Liver (tissue), 9 donors: ENCODE measurements around the gene ACSL6. TPM values are rescaled to one million over a fixed set of nuclear protein-coding genes. Genes with fewer than 3 reads are reported as not detected.

Experiments used
- DNase-seq: peaks from one replicate; pipeline ENCODE4 v3.0.0-alpha.2; 2017; ENCODE audit warnings: low spot score
- H3K27ac ChIP-seq, 2 donors: one replicate each; pipeline ENCODE4 v1.7.0; 2013; ENCODE audit warnings: inconsistent platforms in 2 of 2, low read length in 2 of 2, control low read depth in 1 of 2, low read depth in 1 of 2, mild to moderate bottlenecking in 1 of 2
- H3K27me3 ChIP-seq, 4 donors: one replicate each; pipeline versions ENCODE4 v1.6.1 to v1.7.0; 2013; ENCODE audit warnings: low read length in 3 of 4, inconsistent platforms in 1 of 4, mild to moderate bottlenecking in 1 of 4, moderate library complexity in 1 of 4; ENCODE audit not compliant: control insufficient read depth in 4 of 4, insufficient read depth in 4 of 4
- H3K36me3 ChIP-seq, 4 donors: one replicate each; pipeline versions ENCODE4 v1.6.1 to v1.7.0; 2013; ENCODE audit warnings: low read length in 3 of 4, mild to moderate bottlenecking in 3 of 4, low read depth in 1 of 4, moderate library complexity in 1 of 4; ENCODE audit not compliant: control insufficient read depth in 4 of 4, insufficient read depth in 3 of 4
- H3K4me1 ChIP-seq, 4 donors: one replicate each; pipeline versions ENCODE4 v1.6.1 to v1.7.0; 2013; ENCODE audit warnings: low read length in 3 of 4, mild to moderate bottlenecking in 3 of 4, moderate library complexity in 1 of 4; ENCODE audit not compliant: control insufficient read depth in 4 of 4, insufficient read depth in 4 of 4
- H3K4me3 ChIP-seq, 3 donors: one replicate each; pipeline versions ENCODE4 v1.6.1 to v1.7.0; 2013; ENCODE audit warnings: low read length in 3 of 3, control low read depth in 1 of 3, low read depth in 1 of 3, mild to moderate bottlenecking in 1 of 3
- H3K9ac ChIP-seq, 2 donors: one replicate each; pipeline ENCODE4 v1.7.0; 2013; ENCODE audit warnings: low read length in 2 of 2, mild to moderate bottlenecking in 2 of 2, moderate library complexity in 2 of 2, control low read depth in 1 of 2, low read depth in 1 of 2
- H3K9me3 ChIP-seq, 4 donors: one replicate each; pipeline versions ENCODE4 v1.6.1 to v1.7.0; 2013; ENCODE audit warnings: low read length in 3 of 4; ENCODE audit not compliant: control insufficient read depth in 4 of 4
- EGR1 ChIP-seq, 2 donors: IDR thresholded peaks; 2 replicates each; pipeline ENCODE4 v1.6.1; 2016 to 2018; ENCODE audit warnings: antibody characterized with exemption in 2 of 2, low read depth in 2 of 2
- FOXA1 ChIP-seq: IDR thresholded peaks from 2 replicates; pipeline ENCODE4 v1.6.1; 2016; ENCODE audit warnings: antibody characterized with exemption
- FOXA2 ChIP-seq: IDR thresholded peaks from 2 replicates; pipeline ENCODE4 v1.6.1; 2016; ENCODE audit warnings: antibody characterized with exemption
- GABPA ChIP-seq, 2 donors: IDR thresholded peaks in 1 of 2; conservative IDR thresholded peaks in 1 of 2; 2 replicates each; pipeline ENCODE4 v1.6.1; 2016; ENCODE audit warnings: antibody characterized with exemption in 2 of 2, mild to moderate bottlenecking in 1 of 2, moderate library complexity in 1 of 2
- HNF4A ChIP-seq, 2 donors: conservative IDR thresholded peaks; 2 replicates each; pipeline ENCODE4 v1.6.1; 2016; ENCODE audit warnings: antibody characterized with exemption in 2 of 2, mild to moderate bottlenecking in 2 of 2
- HNF4G ChIP-seq: IDR thresholded peaks from 2 replicates; pipeline ENCODE4 v1.6.1; 2016; ENCODE audit warnings: antibody characterized with exemption
- JUND ChIP-seq, 2 donors: IDR thresholded peaks; 2 replicates each; pipeline ENCODE4 v1.6.1; 2016; ENCODE audit warnings: antibody characterized with exemption in 2 of 2
- NR2F2 ChIP-seq: IDR thresholded peaks from 2 replicates; pipeline ENCODE4 v1.6.1; 2016; ENCODE audit warnings: antibody characterized with exemption
- RAD21 ChIP-seq, 2 donors: IDR thresholded peaks; 2 replicates each; pipeline ENCODE4 v1.6.1; 2016; ENCODE audit warnings: antibody characterized with exemption in 2 of 2, mild to moderate bottlenecking in 2 of 2
- RXRA ChIP-seq, 2 donors: IDR thresholded peaks; 2 replicates each; pipeline ENCODE4 v1.6.1; 2017 to 2018; ENCODE audit warnings: antibody characterized with exemption in 2 of 2, mild to moderate bottlenecking in 1 of 2
- SP1 ChIP-seq: IDR thresholded peaks from 2 replicates; pipeline ENCODE4 v1.6.1; 2018; ENCODE audit warnings: antibody characterized with exemption, mild to moderate bottlenecking
- TAF1 ChIP-seq: conservative IDR thresholded peaks from 2 replicates; pipeline ENCODE4 v1.6.1; 2016; ENCODE audit warnings: antibody characterized with exemption, mild to moderate bottlenecking
- YY1 ChIP-seq: IDR thresholded peaks from 2 replicates; pipeline ENCODE4 v1.6.1; 2016; ENCODE audit warnings: antibody characterized with exemption, mild to moderate bottlenecking
- WGBS: extraction: QIAGEN DNeasy Blood & Tissue Kit; methylation state at CpG from one replicate; pipeline ENCODE4 v1.1.7; 2013; 5-methylcytosine and 5-hydroxymethylcytosine counted together
- polyA plus RNA-seq, 2 donors: library from polyadenylated mRNA; stranded (reverse) in 1 of 2; unstranded in 1 of 2; fragments of 200-250 nt in 1 of 2; fragments of >200 nt in 1 of 2; fragmentation: Nextera tagmentation in 1 of 2; extraction: Ambion mirVana in 1 of 2; gene quantifications; one replicate each; pipeline versions ENCODE4 v1.2.1 to v1.2.3, GENCODE V29; 2013 to 2015
- total RNA-seq, 2 donors: library from RNA; depleted of rRNA; stranded (reverse); fragments of >200 nt; gene quantifications; one replicate each; pipeline ENCODE4 v1.2.3, GENCODE V29; 2014
- TF ChIP-seq, protein P1 (sequence below): IDR thresholded peaks from 2 replicates; pipeline ENCODE4 v1.6.1; 2016; ENCODE audit warnings: antibody characterized with exemption
- TF ChIP-seq, protein P2 (sequence below): fragments of 150-350 bp; IDR thresholded peaks from 2 replicates; pipeline ENCODE4 v1.5.1; 2017; ENCODE audit warnings: improper control_type of control experiment, low read depth, low read length; ENCODE audit not compliant: missing input control
- TF ChIP-seq, protein P3 (sequence below): IDR thresholded peaks from 2 replicates; pipeline ENCODE4 v1.6.1; 2016; ENCODE audit warnings: antibody characterized with exemption
- TF ChIP-seq, protein P4 (sequence below): IDR thresholded peaks from 2 replicates; pipeline ENCODE4 v1.6.1; 2016; ENCODE audit warnings: antibody characterized with exemption
- TF ChIP-seq, protein P5 (sequence below): IDR thresholded peaks from 2 replicates; pipeline ENCODE4 v1.6.1; 2016; ENCODE audit warnings: antibody characterized with exemption, mild to moderate bottlenecking
- donor health status: healthy.
- donor health status: healthy.
- donor health status: healthy.
- donor health status: healthy.
- donor health status: healthy.

Gene ACSL6
- total and polyA plus RNA-seq, 4 donors = 0.89 to 129 (median 4.6) TPM

DNA sequence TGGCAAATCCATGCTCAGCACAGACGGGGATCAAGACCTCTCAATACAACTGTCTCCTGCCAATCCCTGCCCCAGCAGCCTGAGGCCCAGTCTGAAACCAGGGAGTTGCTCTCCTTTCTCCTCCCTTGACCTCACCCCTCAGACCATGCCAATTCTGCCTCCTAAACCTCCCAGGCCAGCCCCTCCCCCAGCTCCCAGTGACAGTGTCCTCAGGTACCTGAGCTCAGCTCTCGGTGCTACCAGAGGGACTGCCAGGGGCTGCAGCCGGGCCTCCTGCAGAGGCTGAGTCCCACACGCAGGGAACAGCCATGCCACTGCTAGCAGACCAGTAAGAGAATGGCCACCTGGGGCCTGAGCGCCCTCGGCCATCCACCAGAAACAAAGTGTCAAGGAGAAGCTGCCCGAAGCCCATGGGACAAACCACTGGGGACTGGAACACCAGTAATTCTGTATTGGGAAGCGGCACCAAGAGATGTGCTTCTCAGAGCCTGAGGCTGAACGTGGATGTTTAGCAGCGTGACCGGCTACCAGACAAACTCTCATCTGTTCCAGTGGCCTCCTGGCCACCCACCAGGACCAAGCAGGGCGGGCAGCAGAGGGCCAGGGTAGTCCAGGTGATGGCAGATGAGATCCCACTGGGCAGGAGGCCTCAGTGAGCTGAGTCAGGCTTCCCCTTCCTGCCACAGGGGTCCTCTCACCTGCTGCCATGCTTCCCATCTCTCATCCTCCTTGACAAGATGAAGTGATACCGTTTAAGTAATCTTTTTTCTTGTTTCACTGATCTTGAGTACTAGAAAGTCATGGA lies 48.4 kb upstream of the ACSL6 start:
- TF ChIP-seq, protein P1, sequence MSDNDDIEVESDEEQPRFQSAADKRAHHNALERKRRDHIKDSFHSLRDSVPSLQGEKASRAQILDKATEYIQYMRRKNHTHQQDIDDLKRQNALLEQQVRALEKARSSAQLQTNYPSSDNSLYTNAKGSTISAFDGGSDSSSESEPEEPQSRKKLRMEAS = no peak
- no peak for TF ChIP-seq FOXA2
- TF ChIP-seq HNF4A (conservative IDR thresholded peaks at IDR 0.05) = no peak
- no peak for TF ChIP-seq RXRA (IDR thresholded peaks at IDR 0.05)
- TF ChIP-seq JUND (IDR thresholded peaks at IDR 0.05) = no peak
- no peak for TF ChIP-seq SP1
- TF ChIP-seq GABPA (IDR thresholded peaks at IDR 0.05 in 1 of 2, conservative IDR thresholded peaks at IDR 0.05 in 1 of 2) = no peak
- no peak for TF ChIP-seq HNF4G
- TF ChIP-seq TAF1 = no peak
- H3K27ac ChIP-seq = no peak overlapping the region
- 92% methylated on average over 13 of the region's 13 CpGs for WGBS
- H3K27me3 ChIP-seq = no peaks in the 10 kb centered on the region
- peak; percentile 25 for DNase-seq
- no peak overlapping the region for H3K4me3 ChIP-seq
- H3K9ac ChIP-seq = no peak overlapping the region
- no peaks in the 10 kb centered on the region for H3K36me3 ChIP-seq
- no peaks in the 10 kb centered on the region for H3K4me1 ChIP-seq
- no peaks in the 10 kb centered on the region for H3K9me3 ChIP-seq

DNA sequence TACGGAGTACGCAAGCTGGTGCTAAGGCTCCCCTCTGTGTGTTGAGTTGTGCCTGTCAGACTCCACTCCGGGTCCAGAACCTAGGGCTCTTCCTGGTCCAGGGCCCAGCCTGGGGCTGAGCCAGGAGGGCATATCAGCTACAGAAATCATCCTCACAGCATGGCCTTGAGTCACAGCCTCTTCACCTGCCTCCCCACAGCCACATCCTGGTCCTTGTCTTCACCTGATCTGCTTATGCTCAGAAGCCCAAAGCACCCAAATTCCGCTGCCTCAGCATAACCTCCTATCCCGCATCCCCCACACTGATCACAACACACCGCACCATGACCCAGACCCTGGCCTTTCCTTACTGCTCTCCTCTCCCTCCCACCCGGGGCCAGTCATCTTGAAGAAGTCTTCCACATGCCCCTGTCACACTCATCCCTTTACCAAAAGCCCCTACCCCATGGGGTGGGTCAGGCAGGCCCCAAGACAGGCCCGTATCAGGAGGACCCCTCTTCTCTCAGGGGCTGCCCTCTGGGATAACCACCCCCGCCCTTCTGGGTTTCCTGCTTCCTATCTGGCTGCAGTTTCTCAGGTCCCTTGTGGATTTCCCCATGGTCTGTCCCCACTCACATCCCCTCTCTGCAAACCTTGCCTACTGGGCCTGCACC lies 47.7 kb upstream of the ACSL6 start:
- Histone ChIP-seq H3K27ac (no peak overlapping the region), H3K36me3 (no peaks in the 10 kb centered on the region), H3K4me3 (no peak overlapping the region), H3K4me1 (no peaks in the 10 kb centered on the region), H3K9ac (no peak overlapping the region), H3K27me3 (no peaks in the 10 kb centered on the region), H3K9me3 (no peaks in the 10 kb centered on the region)
- TF ChIP-seq FOXA1 = no peak
- no peak for TF ChIP-seq YY1
- TF ChIP-seq SP1 = no peak
- TF ChIP-seq, protein P1 = no peak
- no peak for TF ChIP-seq TAF1
- TF ChIP-seq RXRA (IDR thresholded peaks at IDR 0.05) = no peak
- no peak for TF ChIP-seq EGR1 (IDR thresholded peaks at IDR 0.05; ENCODE audit: low read depth in 2 of 2)
- no peak for TF ChIP-seq GABPA (IDR thresholded peaks at IDR 0.05 in 1 of 2, conservative IDR thresholded peaks at IDR 0.05 in 1 of 2)
- TF ChIP-seq JUND (IDR thresholded peaks at IDR 0.05) = no peak
- TF ChIP-seq, protein P2, sequence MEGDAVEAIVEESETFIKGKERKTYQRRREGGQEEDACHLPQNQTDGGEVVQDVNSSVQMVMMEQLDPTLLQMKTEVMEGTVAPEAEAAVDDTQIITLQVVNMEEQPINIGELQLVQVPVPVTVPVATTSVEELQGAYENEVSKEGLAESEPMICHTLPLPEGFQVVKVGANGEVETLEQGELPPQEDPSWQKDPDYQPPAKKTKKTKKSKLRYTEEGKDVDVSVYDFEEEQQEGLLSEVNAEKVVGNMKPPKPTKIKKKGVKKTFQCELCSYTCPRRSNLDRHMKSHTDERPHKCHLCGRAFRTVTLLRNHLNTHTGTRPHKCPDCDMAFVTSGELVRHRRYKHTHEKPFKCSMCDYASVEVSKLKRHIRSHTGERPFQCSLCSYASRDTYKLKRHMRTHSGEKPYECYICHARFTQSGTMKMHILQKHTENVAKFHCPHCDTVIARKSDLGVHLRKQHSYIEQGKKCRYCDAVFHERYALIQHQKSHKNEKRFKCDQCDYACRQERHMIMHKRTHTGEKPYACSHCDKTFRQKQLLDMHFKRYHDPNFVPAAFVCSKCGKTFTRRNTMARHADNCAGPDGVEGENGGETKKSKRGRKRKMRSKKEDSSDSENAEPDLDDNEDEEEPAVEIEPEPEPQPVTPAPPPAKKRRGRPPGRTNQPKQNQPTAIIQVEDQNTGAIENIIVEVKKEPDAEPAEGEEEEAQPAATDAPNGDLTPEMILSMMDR = no peak
- TF ChIP-seq, protein P3, sequence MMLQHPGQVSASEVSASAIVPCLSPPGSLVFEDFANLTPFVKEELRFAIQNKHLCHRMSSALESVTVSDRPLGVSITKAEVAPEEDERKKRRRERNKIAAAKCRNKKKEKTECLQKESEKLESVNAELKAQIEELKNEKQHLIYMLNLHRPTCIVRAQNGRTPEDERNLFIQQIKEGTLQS = no peak
- TF ChIP-seq FOXA2 = no peak
- no peak for TF ChIP-seq RAD21 (IDR thresholded peaks at IDR 0.05)
- no peak for TF ChIP-seq HNF4A (conservative IDR thresholded peaks at IDR 0.05)
- TF ChIP-seq, protein P4, sequence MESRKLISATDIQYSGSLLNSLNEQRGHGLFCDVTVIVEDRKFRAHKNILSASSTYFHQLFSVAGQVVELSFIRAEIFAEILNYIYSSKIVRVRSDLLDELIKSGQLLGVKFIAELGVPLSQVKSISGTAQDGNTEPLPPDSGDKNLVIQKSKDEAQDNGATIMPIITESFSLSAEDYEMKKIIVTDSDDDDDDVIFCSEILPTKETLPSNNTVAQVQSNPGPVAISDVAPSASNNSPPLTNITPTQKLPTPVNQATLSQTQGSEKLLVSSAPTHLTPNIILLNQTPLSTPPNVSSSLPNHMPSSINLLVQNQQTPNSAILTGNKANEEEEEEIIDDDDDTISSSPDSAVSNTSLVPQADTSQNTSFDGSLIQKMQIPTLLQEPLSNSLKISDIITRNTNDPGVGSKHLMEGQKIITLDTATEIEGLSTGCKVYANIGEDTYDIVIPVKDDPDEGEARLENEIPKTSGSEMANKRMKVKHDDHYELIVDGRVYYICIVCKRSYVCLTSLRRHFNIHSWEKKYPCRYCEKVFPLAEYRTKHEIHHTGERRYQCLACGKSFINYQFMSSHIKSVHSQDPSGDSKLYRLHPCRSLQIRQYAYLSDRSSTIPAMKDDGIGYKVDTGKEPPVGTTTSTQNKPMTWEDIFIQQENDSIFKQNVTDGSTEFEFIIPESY = no peak
- no peak for TF ChIP-seq HNF4G
- no peak for TF ChIP-seq NR2F2
- TF ChIP-seq, protein P5, sequence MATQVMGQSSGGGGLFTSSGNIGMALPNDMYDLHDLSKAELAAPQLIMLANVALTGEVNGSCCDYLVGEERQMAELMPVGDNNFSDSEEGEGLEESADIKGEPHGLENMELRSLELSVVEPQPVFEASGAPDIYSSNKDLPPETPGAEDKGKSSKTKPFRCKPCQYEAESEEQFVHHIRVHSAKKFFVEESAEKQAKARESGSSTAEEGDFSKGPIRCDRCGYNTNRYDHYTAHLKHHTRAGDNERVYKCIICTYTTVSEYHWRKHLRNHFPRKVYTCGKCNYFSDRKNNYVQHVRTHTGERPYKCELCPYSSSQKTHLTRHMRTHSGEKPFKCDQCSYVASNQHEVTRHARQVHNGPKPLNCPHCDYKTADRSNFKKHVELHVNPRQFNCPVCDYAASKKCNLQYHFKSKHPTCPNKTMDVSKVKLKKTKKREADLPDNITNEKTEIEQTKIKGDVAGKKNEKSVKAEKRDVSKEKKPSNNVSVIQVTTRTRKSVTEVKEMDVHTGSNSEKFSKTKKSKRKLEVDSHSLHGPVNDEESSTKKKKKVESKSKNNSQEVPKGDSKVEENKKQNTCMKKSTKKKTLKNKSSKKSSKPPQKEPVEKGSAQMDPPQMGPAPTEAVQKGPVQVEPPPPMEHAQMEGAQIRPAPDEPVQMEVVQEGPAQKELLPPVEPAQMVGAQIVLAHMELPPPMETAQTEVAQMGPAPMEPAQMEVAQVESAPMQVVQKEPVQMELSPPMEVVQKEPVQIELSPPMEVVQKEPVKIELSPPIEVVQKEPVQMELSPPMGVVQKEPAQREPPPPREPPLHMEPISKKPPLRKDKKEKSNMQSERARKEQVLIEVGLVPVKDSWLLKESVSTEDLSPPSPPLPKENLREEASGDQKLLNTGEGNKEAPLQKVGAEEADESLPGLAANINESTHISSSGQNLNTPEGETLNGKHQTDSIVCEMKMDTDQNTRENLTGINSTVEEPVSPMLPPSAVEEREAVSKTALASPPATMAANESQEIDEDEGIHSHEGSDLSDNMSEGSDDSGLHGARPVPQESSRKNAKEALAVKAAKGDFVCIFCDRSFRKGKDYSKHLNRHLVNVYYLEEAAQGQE = no peak
- DNase-seq = peak; percentile 22
- WGBS = 91% methylated on average over 9 of the region's 9 CpGs
